ENCODE data around the gene KLF2.

DNA sequence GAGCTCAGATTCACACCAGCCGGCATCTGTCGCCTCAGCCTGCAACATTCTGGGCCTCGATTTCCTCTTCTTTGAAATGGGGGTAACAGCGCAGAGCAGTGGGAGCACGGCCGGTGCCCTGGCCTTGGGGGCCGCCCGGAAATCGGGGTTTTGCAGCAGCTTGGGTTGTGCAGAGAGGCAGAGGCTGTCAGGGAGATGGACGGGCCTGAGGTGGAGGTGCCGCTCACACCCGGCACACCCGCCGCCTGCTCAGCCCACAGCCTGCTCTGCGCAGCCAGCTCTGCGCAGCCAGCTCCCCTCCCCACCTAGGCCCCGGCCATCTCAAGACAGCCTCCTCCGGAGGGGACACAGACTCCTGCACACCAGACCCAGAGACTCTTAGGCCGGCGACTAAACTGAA, 10.6 kb downstream of the KLF2 start:
- TF ChIP-seq, protein P1, sequence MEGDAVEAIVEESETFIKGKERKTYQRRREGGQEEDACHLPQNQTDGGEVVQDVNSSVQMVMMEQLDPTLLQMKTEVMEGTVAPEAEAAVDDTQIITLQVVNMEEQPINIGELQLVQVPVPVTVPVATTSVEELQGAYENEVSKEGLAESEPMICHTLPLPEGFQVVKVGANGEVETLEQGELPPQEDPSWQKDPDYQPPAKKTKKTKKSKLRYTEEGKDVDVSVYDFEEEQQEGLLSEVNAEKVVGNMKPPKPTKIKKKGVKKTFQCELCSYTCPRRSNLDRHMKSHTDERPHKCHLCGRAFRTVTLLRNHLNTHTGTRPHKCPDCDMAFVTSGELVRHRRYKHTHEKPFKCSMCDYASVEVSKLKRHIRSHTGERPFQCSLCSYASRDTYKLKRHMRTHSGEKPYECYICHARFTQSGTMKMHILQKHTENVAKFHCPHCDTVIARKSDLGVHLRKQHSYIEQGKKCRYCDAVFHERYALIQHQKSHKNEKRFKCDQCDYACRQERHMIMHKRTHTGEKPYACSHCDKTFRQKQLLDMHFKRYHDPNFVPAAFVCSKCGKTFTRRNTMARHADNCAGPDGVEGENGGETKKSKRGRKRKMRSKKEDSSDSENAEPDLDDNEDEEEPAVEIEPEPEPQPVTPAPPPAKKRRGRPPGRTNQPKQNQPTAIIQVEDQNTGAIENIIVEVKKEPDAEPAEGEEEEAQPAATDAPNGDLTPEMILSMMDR (conservative IDR thresholded peaks at IDR 0.05 in 1 of 2, IDR thresholded peaks at IDR 0.05 in 1 of 2; ENCODE audit: low read depth in 1 of 2, low read length in 2 of 2), result no peak
- TF ChIP-seq EZH2 (IDR thresholded peaks at IDR 0.05; ENCODE audit: low read length, missing control alignments), result no peak

All from fibroblast of lung (primary cell).